Measurements from ENCODE around the gene PITPNM1.

DNA sequence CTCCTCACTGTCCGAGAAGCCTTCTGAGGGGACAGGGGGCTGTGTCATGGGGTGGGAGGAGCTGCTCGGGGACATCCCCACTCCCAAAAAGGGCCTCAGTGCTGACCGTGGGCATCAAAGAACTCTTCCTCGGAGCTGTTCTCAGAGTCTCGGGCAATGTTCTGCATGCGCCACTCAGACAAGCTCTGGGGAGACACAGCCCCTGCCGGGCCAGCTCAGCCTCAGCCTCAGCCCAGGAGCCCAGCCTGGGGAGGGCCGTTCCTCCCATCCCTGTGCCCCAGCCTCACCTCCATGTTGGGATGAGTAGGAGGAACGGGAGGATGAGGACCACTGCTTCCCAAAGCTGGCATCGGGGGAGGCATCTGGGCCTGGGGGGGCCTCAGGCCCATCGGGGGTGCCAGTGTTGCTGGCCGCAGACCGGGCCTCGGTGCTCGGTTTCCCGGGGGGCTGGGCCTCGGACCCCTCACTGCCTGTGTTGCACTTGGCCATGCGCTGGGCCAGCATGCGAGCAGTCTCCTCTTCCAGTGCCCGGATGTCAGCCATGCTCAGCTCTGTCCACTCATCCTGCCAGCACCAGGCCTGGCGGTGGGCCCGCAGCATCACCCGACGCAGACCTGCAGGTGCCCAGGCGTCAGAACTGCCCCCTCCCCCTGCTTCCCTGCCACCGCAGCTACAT lies 5.2 kb downstream of the PITPNM1 start:
- TF ChIP-seq, protein P1, sequence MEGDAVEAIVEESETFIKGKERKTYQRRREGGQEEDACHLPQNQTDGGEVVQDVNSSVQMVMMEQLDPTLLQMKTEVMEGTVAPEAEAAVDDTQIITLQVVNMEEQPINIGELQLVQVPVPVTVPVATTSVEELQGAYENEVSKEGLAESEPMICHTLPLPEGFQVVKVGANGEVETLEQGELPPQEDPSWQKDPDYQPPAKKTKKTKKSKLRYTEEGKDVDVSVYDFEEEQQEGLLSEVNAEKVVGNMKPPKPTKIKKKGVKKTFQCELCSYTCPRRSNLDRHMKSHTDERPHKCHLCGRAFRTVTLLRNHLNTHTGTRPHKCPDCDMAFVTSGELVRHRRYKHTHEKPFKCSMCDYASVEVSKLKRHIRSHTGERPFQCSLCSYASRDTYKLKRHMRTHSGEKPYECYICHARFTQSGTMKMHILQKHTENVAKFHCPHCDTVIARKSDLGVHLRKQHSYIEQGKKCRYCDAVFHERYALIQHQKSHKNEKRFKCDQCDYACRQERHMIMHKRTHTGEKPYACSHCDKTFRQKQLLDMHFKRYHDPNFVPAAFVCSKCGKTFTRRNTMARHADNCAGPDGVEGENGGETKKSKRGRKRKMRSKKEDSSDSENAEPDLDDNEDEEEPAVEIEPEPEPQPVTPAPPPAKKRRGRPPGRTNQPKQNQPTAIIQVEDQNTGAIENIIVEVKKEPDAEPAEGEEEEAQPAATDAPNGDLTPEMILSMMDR (IDR thresholded peaks at IDR 0.05), result no peak
- no peak for TF ChIP-seq POLR2AphosphoS5 (IDR thresholded peaks at IDR 0.05; ENCODE audit: low read depth, low read length)

All from Panc1 (cell line).